GM18519 (cell line): Measurements from ENCODE around the gene BRAP.
"Not testable (repeated sequence)": the region's sequence is repeated elsewhere in the genome, so short reads cannot be mapped to it uniquely, and the experiment has no call there.

Experiments used
- ATAC-seq: cut with Tn5 transposase; IDR thresholded peaks from one replicate; pipeline ENCODE4 v1.9.1; 2021; ENCODE audit warnings: mild to moderate bottlenecking, moderate library complexity; ENCODE audit not compliant: unreplicated experiment, low FRiP score

BRAP gene

GRCh38 chr12:111626230-111626629 lies 59.5 kb downstream of the BRAP start:
- ATAC-seq = no peak

- ATAC-seq = no peak
These were observed 61.2 kb downstream of the BRAP start for GRCh38 chr12:111624540-111624939.

- not testable (repeated sequence) for ATAC-seq
These were observed 67.9 kb downstream of the BRAP start for GRCh38 chr12:111617841-111618240.

- ATAC-seq = no peak
These were observed 69.6 kb downstream of the BRAP start for GRCh38 chr12:111616177-111616623.

GRCh38 chr12:111607239-111607638 lies 78.5 kb downstream of the BRAP start:
- no peak for ATAC-seq

- no peak for ATAC-seq
These were observed 79.0 kb downstream of the BRAP start for GRCh38 chr12:111606767-111607230.

- ATAC-seq = no peak
These were observed 79.6 kb downstream of the BRAP start for GRCh38 chr12:111605911-111606766.

GRCh38 chr12:111602857-111603256 lies 82.9 kb downstream of the BRAP start:
- ATAC-seq = not testable (repeated sequence)

- no peak for ATAC-seq
These were observed 83.4 kb downstream of the BRAP start for GRCh38 chr12:111602348-111602747.

- ATAC-seq = not testable (repeated sequence)
These were observed 84.8 kb downstream of the BRAP start for GRCh38 chr12:111600986-111601385.

- no peak for ATAC-seq
These were observed 85.5 kb downstream of the BRAP start for GRCh38 chr12:111600205-111600642.

- ATAC-seq = peak; percentile 52
These were observed 86.1 kb downstream of the BRAP start for GRCh38 chr12:111599453-111600204.

GRCh38 chr12:111598637-111599452 lies 86.9 kb downstream of the BRAP start, which contains the start of gene ATXN2:
ATXN2 (minus strand) TSS chr12:111599315; CDS start chr12:111599034, 281 bp downstream.
- ATAC-seq = peak; percentile 35

GRCh38 chr12:111597831-111598636 lies 87.7 kb downstream of the BRAP start:
- ATAC-seq = no peak

GRCh38 chr12:111596985-111597830 lies 88.5 kb downstream of the BRAP start:
- no peak for ATAC-seq

GRCh38 chr12:111595341-111595835 lies 90.4 kb downstream of the BRAP start:
- not testable (repeated sequence) for ATAC-seq
